GM12873 (cell line): ENCODE measurements around the gene SYCP2L.

ENCODE experiments used
- TF ChIP-seq, protein P1 (sequence below): IDR thresholded peaks from 2 replicates; pipeline ENCODE4 v1.5.1; 2012; ENCODE audit warnings: low read depth, mild to moderate bottlenecking, moderate library complexity, low read length, control low read depth; ENCODE audit not compliant: insufficient read depth; ENCODE audit errors: missing control alignments

The SYCP2L gene

DNA sequence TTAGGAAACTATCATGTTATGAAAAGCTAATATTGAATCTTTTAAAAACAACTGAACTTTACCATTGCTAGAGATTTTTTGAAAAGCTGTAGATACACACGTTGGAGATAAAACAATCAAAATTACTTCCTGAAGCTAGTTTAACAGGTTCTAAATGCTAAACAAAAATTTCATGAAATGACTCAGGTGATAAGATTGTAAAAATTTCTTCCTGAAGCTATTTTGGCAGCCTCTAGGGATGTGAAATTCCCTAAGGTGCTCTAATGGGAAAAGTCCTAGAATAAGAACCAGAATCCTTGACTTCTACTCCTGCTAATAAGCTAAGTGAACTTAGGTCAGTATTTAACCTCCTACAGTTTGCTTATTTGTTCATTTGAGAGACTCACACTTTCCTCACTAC is 13.5 kb upstream of the SYCP2L start:
- TF ChIP-seq, protein P1, sequence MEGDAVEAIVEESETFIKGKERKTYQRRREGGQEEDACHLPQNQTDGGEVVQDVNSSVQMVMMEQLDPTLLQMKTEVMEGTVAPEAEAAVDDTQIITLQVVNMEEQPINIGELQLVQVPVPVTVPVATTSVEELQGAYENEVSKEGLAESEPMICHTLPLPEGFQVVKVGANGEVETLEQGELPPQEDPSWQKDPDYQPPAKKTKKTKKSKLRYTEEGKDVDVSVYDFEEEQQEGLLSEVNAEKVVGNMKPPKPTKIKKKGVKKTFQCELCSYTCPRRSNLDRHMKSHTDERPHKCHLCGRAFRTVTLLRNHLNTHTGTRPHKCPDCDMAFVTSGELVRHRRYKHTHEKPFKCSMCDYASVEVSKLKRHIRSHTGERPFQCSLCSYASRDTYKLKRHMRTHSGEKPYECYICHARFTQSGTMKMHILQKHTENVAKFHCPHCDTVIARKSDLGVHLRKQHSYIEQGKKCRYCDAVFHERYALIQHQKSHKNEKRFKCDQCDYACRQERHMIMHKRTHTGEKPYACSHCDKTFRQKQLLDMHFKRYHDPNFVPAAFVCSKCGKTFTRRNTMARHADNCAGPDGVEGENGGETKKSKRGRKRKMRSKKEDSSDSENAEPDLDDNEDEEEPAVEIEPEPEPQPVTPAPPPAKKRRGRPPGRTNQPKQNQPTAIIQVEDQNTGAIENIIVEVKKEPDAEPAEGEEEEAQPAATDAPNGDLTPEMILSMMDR, result no peak

DNA sequence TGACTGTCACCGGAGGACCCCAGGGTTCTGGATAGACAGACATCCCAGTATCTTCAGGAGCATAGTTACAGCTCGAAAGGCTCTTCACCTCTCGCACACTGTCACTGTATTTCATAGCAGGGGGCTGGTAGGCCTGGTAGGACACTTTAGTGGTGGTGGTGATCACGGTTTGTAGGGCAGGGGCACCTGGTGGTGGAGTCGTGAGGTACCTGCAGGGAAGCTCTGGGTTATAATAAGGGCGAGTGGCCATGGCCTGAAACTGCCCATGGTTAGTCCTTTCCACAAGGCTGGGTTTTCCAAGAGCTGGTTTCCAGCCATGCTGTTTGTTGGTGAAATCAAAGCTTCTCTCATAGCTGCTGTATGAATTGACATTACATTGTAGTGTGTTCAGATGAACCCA is 12.6 kb upstream of the SYCP2L start:
- TF ChIP-seq, protein P1, result no peak

DNA sequence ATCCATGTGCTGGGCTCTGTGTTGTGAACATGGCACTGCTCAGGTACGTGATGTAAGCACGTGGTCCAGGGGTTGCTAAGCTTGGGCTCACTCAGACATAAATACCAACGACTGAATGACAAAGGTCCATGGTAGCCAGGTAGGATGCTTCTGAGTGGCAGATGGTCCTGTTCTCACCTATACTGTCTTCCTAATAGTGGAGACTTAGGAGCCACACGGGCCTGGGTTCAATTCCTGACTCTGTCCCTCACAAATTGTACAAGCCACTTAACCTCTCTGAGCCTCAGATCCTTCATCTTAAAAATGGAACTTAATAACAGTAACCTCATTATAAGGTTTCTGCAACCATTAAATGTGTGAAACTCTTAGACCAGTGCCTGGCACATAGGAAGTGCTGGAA is 11.8 kb upstream of the SYCP2L start:
- TF ChIP-seq, protein P1, result no peak

DNA sequence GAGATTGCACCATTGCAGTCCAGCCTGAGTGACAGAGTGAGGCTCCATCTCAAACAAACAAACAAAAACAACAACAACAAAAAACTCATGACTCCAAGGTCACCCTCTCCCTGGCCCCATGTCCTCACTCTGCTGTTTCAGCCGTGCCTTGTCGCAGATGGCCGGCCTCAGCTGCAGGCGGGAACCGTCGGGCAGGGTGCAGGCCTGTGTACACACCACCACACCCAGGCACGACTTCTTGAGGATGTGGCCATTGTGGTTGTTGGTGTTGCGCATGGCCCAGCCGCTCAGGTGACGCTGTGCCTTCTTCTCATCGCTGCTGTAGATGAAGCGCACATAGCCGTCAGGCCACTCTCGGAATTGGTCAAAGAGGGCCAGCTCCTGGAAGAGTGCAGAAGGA is 9.8 kb upstream of the SYCP2L start:
- TF ChIP-seq, protein P1, result no peak

DNA sequence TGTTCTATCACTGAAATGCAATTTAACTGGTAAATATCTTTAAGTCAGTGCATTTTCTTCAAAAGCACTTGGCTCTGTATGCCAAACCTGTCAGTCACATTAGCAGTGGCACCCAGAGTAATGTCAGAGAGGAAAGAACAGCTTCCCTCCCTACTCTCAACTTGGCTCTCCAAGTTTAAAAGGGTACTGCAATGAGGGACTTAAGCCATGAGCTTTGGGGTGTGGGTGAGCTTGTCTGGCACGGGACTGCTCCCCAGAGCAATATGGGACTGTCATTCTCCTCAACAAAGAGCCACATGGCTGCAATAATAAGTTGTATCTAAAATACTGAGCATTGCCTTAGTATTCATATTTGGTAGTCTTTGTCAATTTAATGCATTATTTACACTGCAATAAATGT is 9.0 kb upstream of the SYCP2L start:
- TF ChIP-seq, protein P1, result no peak

DNA sequence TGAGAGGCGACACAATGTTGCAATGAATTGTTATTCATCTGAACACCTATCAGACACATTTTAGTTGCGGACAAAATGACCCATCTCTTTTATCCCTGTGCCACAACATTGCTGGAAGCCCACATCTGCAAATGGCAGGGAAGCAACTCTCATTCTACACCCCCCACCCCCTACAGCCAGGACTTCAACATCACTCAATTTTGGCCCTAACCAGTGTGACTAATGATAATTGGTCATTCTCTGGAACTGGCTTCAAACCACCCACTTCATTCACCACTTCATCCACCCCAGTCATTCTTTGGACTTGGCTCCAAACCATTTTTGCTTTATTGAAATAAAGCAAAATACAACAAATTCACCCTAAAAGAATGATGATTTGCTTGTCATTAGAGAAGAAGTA is 6.5 kb upstream of the SYCP2L start:
- TF ChIP-seq, protein P1, result no peak

DNA sequence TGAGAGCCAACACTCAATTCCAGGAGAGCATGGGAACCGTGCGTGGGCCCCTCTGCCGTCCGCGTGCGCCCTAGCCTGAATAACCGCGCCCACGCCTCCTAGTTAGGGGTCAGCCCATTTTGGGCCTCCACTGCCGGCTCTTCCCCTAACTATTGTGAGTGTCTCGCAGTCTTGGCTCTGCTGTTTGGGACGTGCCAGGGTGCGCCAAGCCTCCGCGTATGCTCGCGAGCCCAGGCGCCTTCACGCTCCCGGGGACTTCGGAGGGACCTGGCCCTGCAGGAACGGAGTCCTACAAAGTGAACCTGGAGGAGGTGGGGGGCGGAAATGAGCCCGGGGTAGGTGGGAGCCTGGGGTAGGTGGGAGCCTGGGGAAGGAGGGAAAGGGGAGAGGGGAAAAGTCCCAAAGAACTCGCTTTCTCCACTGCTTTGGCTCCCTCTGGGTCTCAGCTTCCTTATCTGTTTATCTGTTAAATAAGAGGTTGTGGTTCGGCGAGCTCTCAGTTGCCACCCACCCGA is 4.1 kb upstream of the SYCP2L start:
- TF ChIP-seq, protein P1, result no peak
